IPS-18a (cell line): Measurements from ENCODE around the gene CDH4.

Experiments
- H3K27ac ChIP-seq: one replicate; pipeline ENCODE4 v1.5.1; 2013; ENCODE audit warnings: low read length
- H3K27me3 ChIP-seq: one replicate; pipeline ENCODE4 v1.6.1; 2013; ENCODE audit warnings: mild to moderate bottlenecking, low read length; ENCODE audit not compliant: control insufficient read depth, insufficient read depth
- H3K36me3 ChIP-seq: one replicate; pipeline ENCODE4 v1.6.1; 2013; ENCODE audit warnings: low read depth, low read length; ENCODE audit not compliant: control insufficient read depth
- H3K4me1 ChIP-seq: one replicate; pipeline ENCODE4 v1.6.1; 2013; ENCODE audit warnings: low read depth, low read length; ENCODE audit not compliant: control insufficient read depth
- H3K4me3 ChIP-seq: one replicate; pipeline ENCODE4 v1.5.1; 2013; ENCODE audit warnings: low read length
- H3K9ac ChIP-seq: one replicate; pipeline ENCODE4 v1.6.1; 2013; ENCODE audit warnings: mild to moderate bottlenecking, low read length, moderate library complexity
- H3K9me3 ChIP-seq: one replicate; pipeline ENCODE4 v1.6.1; 2013; ENCODE audit warnings: low read depth, low read length; ENCODE audit not compliant: control insufficient read depth

Gene CDH4

DNA sequence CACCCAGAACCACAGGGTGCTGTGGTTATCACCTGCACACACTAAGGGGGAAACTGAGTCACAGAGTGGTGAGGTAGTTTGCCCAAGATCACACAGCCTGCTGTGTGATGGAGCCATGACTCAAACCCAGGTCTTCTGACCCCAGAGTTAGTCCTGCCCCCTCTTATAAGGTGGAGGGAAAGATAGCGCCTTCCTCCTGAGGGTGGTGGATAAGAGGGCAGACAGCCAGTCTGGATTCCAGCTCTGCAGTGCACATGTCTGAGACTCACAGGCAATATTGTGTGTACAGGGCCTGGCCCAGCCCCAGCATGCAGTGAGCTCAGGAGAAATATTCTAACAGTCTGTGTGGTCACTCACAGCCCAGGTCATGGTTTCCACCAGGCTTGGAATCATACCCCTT is 393.7 kb downstream of the CDH4 start:
- H3K4me3 ChIP-seq: no peak overlapping the region
- no peak overlapping the region for H3K27ac ChIP-seq
- peaks cover 4% of the 10 kb centered on the region for H3K4me1 ChIP-seq
- H3K9me3 ChIP-seq: no peaks in the 10 kb centered on the region
- H3K9ac ChIP-seq: no peak overlapping the region
- no peaks in the 10 kb centered on the region for H3K27me3 ChIP-seq
- no peaks in the 10 kb centered on the region for H3K36me3 ChIP-seq

GRCh38 chr20:61646453-61646852 is 394.4 kb downstream of the CDH4 start:
- Histone ChIP-seq H3K4me1 (peaks cover 4% of the 10 kb centered on the region), H3K9ac (no peak overlapping the region), H3K36me3 (no peaks in the 10 kb centered on the region), H3K9me3 (no peaks in the 10 kb centered on the region), H3K27ac (no peak overlapping the region), H3K27me3 (no peaks in the 10 kb centered on the region), H3K4me3 (no peak overlapping the region)

- Histone ChIP-seq H3K9ac (no peak overlapping the region), H3K4me1 (peaks cover 4% of the 10 kb centered on the region), H3K4me3 (no peak overlapping the region), H3K9me3 (no peaks in the 10 kb centered on the region), H3K27ac (no peak overlapping the region), H3K27me3 (no peaks in the 10 kb centered on the region), H3K36me3 (no peaks in the 10 kb centered on the region)
Observed at GRCh38 chr20:61646986-61647385, 394.9 kb downstream of the CDH4 start.

DNA sequence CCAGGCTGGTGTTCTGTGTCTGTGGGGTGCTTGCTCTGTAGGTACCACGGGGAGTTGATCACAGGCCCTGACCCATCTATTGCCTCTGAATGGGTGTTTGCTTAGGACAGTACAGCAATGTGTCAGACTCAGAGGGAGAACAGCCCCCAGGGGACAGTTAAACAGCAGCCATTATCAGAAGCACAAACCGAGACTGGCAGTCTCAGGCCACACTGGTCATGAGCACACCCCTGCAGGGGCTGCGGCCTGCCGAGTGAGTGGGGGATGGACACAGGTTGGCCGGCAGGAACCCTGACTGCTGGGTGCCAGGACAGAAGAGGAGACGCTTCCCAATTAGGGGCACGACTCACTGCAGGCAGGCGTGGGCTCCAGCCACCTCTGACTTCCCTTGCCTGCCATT is 395.6 kb downstream of the CDH4 start:
- Histone ChIP-seq H3K4me1 (peaks cover 4% of the 10 kb centered on the region), H3K27me3 (no peaks in the 10 kb centered on the region), H3K4me3 (no peak overlapping the region), H3K36me3 (no peaks in the 10 kb centered on the region), H3K9ac (no peak overlapping the region), H3K9me3 (no peaks in the 10 kb centered on the region), H3K27ac (no peak overlapping the region)

- Histone ChIP-seq H3K4me1 (peaks cover 4% of the 10 kb centered on the region), H3K27ac (no peak overlapping the region), H3K36me3 (no peaks in the 10 kb centered on the region), H3K27me3 (no peaks in the 10 kb centered on the region), H3K9me3 (no peaks in the 10 kb centered on the region), H3K4me3 (no peak overlapping the region), H3K9ac (no peak overlapping the region)
Observed at GRCh38 chr20:61649105-61649859, 397.2 kb downstream of the CDH4 start.

- Histone ChIP-seq H3K27ac (no peak overlapping the region), H3K27me3 (no peaks in the 10 kb centered on the region), H3K36me3 (no peaks in the 10 kb centered on the region)
Observed at GRCh38 chr20:61649860-61650162, 397.8 kb downstream of the CDH4 start.

GRCh38 chr20:61650912-61651733 is 399.1 kb downstream of the CDH4 start:
- no peaks in the 10 kb centered on the region for H3K9me3 ChIP-seq
- H3K36me3 ChIP-seq: no peaks in the 10 kb centered on the region
- H3K27ac ChIP-seq: no peak overlapping the region
- H3K4me3 ChIP-seq: no peak overlapping the region
- H3K27me3 ChIP-seq: no peaks in the 10 kb centered on the region
- no peak overlapping the region for H3K9ac ChIP-seq
- H3K4me1 ChIP-seq: peaks cover 4% of the 10 kb centered on the region

More at GRCh38 chr20:61649860-61650162, 397.8 kb downstream of the CDH4 start:
- peaks cover 4% of the 10 kb centered on the region for H3K4me1 ChIP-seq
- no peak overlapping the region for H3K9ac ChIP-seq
- H3K9me3 ChIP-seq: no peaks in the 10 kb centered on the region
- H3K4me3 ChIP-seq: no peak overlapping the region

GRCh38 chr20:61652146-61652545 is 400.1 kb downstream of the CDH4 start:
- no peak overlapping the region for H3K27ac ChIP-seq
- no peaks in the 10 kb centered on the region for H3K9me3 ChIP-seq
- no peak overlapping the region for H3K9ac ChIP-seq
- H3K27me3 ChIP-seq: no peaks in the 10 kb centered on the region
- H3K36me3 ChIP-seq: no peaks in the 10 kb centered on the region
- H3K4me3 ChIP-seq: no peak overlapping the region
- peaks cover 4% of the 10 kb centered on the region for H3K4me1 ChIP-seq

- no peak overlapping the region for H3K4me3 ChIP-seq
- H3K9ac ChIP-seq: no peak overlapping the region
- no peaks in the 10 kb centered on the region for H3K9me3 ChIP-seq
- no peaks in the 10 kb centered on the region for H3K27me3 ChIP-seq
- no peak overlapping the region for H3K27ac ChIP-seq
- H3K4me1 ChIP-seq: no peaks in the 10 kb centered on the region
- H3K36me3 ChIP-seq: no peaks in the 10 kb centered on the region
Observed at GRCh38 chr20:61654726-61655125, 402.7 kb downstream of the CDH4 start.

GRCh38 chr20:61655591-61655990 is 403.5 kb downstream of the CDH4 start:
- no peak overlapping the region for H3K27ac ChIP-seq
- no peaks in the 10 kb centered on the region for H3K9me3 ChIP-seq
- no peaks in the 10 kb centered on the region for H3K27me3 ChIP-seq
- H3K4me1 ChIP-seq: no peaks in the 10 kb centered on the region
- no peaks in the 10 kb centered on the region for H3K36me3 ChIP-seq
- H3K9ac ChIP-seq: no peak overlapping the region
- H3K4me3 ChIP-seq: no peak overlapping the region

GRCh38 chr20:61656198-61656597 is 404.1 kb downstream of the CDH4 start:
- no peaks in the 10 kb centered on the region for H3K36me3 ChIP-seq
- H3K27me3 ChIP-seq: no peaks in the 10 kb centered on the region
- no peaks in the 10 kb centered on the region for H3K4me1 ChIP-seq
- no peak overlapping the region for H3K4me3 ChIP-seq
- H3K9me3 ChIP-seq: no peaks in the 10 kb centered on the region
- H3K27ac ChIP-seq: no peak overlapping the region
- no peak overlapping the region for H3K9ac ChIP-seq
